Bladder microvascular endothelial cell (primary cell): ENCODE results near the gene MMS22L. TPM values are rescaled to one million over a fixed set of nuclear protein-coding genes. Genes with fewer than 3 reads are reported as not detected.

Source experiments
- total RNA-seq: library from RNA; depleted of rRNA; stranded (reverse); fragments of >200 nt; gene quantifications from 2 replicates; pipeline ENCODE4 v1.2.3, GENCODE V29; 2014

Gene MMS22L
- total RNA-seq = 14.1 and 18.6 TPM in 2 replicates

GRCh38 chr6:97282726-97283617 is at the start of gene MMS22L:
Gene MMS22L, minus strand, starts transcription at chr6:97283216. Its CDS starts 739 bp downstream, at chr6:97282477.

